CD8-positive, alpha-beta memory T cell (primary cell): ENCODE measurements around the gene IL1F10. TPM values are rescaled to one million over a fixed set of nuclear protein-coding genes. Genes with fewer than 3 reads are reported as not detected.
A peak's percentile ranks its signal among the peaks of the same experiment; 100 is the strongest.

Experiments used
- CTCF ChIA-PET: fragments of 350-600 bp; sonication (Branson Sonifier 250); formaldehyde crosslinking; loops from one replicate; lab custom pipeline; 2021; ENCODE audit warnings: antibody characterized with exemption; lab: Charles Lee
- POLR2A ChIA-PET: fragments of 350-600 bp; sonication (Branson Sonifier 250); formaldehyde crosslinking; loops from one replicate; lab custom pipeline; 2021; ENCODE audit warnings: antibody characterized with exemption; lab: Charles Lee
- DNase-seq, 5 donors: peaks; one replicate each; pipeline versions ENCODE4 v3.0.0 to v3.0.0-alpha.2; 2020 to 2022; ENCODE audit warnings: mixed read lengths in 1 of 5
- H3K27ac ChIP-seq: one replicate; pipeline ENCODE4 v1.7.0; 2013; ENCODE audit warnings: low read depth, mild to moderate bottlenecking, low read length, moderate library complexity
- H3K27me3 ChIP-seq: 2 replicates; pipeline ENCODE4 v1.7.0; 2013; ENCODE audit warnings: low read length, mild to moderate bottlenecking; ENCODE audit not compliant: insufficient read depth, poor library complexity, severe bottlenecking
- H3K36me3 ChIP-seq: 2 replicates; pipeline ENCODE4 v1.7.0; 2013; ENCODE audit warnings: mild to moderate bottlenecking, low read length, moderate library complexity; ENCODE audit not compliant: insufficient read depth
- H3K4me1 ChIP-seq: 2 replicates; pipeline ENCODE4 v1.7.0; 2013; ENCODE audit warnings: mild to moderate bottlenecking, low read length, moderate library complexity; ENCODE audit not compliant: insufficient read depth
- H3K4me3 ChIP-seq: 2 replicates; pipeline ENCODE4 v1.7.0; 2013; ENCODE audit warnings: mild to moderate bottlenecking, low read length
- H3K9me3 ChIP-seq: 2 replicates; pipeline ENCODE4 v1.7.0; 2013; ENCODE audit warnings: mild to moderate bottlenecking, low read length
- H3K27ac Mint-ChIP-seq, 8 donors: one replicate each; pipeline ENCODE4 v1.8.0; 2020 to 2021; ENCODE audit warnings: mixed read lengths in 8 of 8, mild to moderate bottlenecking in 6 of 8, inconsistent platforms in 3 of 8, moderate library complexity in 3 of 8
- H3K27me3 Mint-ChIP-seq, 2 donors: one replicate each; pipeline ENCODE4 v1.8.0; 2020 to 2021; ENCODE audit warnings: mixed read lengths in 2 of 2, mild to moderate bottlenecking in 1 of 2, moderate library complexity in 1 of 2
- H3K36me3 Mint-ChIP-seq, 3 donors: one replicate each; pipeline ENCODE4 v1.8.0; 2020 to 2021; ENCODE audit warnings: mixed read lengths in 3 of 3, inconsistent platforms in 1 of 3, mild to moderate bottlenecking in 1 of 3
- H3K4me1 Mint-ChIP-seq, 3 donors: one replicate each; pipeline ENCODE4 v1.8.0; 2020 to 2021; ENCODE audit warnings: mixed read lengths in 3 of 3, inconsistent platforms in 1 of 3, mild to moderate bottlenecking in 1 of 3
- H3K4me3 Mint-ChIP-seq, 7 donors: one replicate each; pipeline ENCODE4 v1.8.0; 2020 to 2021; ENCODE audit warnings: mixed read lengths in 7 of 7, mild to moderate bottlenecking in 6 of 7, moderate library complexity in 4 of 7, inconsistent platforms in 2 of 7
- H3K9me3 Mint-ChIP-seq, 5 donors: one replicate each; pipeline ENCODE4 v1.8.0; 2020 to 2022; ENCODE audit warnings: mixed read lengths in 5 of 5, mild to moderate bottlenecking in 3 of 5, moderate library complexity in 2 of 5, inconsistent platforms in 1 of 5
- polyA plus RNA-seq: library from polyadenylated mRNA; unstranded; fragments of 300-500 nt; fragmentation: Illumina TruSeq; gene quantifications from one replicate; pipeline ENCODE4 v1.2.3, GENCODE V29; 2021
- total RNA-seq, 2 experiments: library from RNA; stranded (reverse); gene quantifications; one replicate each; pipeline ENCODE4 v1.2.3, GENCODE V29; 2021

Gene IL1F10
- total and polyA plus RNA-seq, 3 experiments from 2014 or later, result not detected

GRCh38 chr2:113069676-113070605 lies 2.2 kb downstream of the IL1F10 start:
- no peaks in the 10 kb centered on the region for H3K9me3 ChIP-seq
- H3K27me3 Mint-ChIP-seq, result peaks cover 3 to 6% of the 10 kb centered on the region in 2 donors
- CTCF ChIA-PET, result interaction anchor here (1.1 kb wide), 1 partner anchor 10 kb away, joined by 3 read pairs; no protein-coding TSS in a partner anchor
- POLR2A ChIA-PET, result no interaction called here
- no peak overlapping the region for H3K4me3 Mint-ChIP-seq
- H3K4me3 ChIP-seq, result no peak overlapping the region
- peaks cover 0 to 5% (median 0%) of the 10 kb centered on the region in 3 donors for H3K36me3 Mint-ChIP-seq
- H3K4me1 ChIP-seq, result peaks cover 7% of the 10 kb centered on the region
- no peak overlapping the region for H3K27ac ChIP-seq
- H3K36me3 ChIP-seq, result no peaks in the 10 kb centered on the region
- H3K9me3 Mint-ChIP-seq, result no peaks in the 10 kb centered on the region
- H3K27ac Mint-ChIP-seq, result no peak overlapping the region
- no peak for DNase-seq
- H3K4me1 Mint-ChIP-seq, result peaks cover 2 to 4% (median 3%) of the 10 kb centered on the region in 3 donors
- H3K27me3 ChIP-seq, result no peaks in the 10 kb centered on the region

- no peak overlapping the region for H3K4me3 Mint-ChIP-seq
- H3K27ac Mint-ChIP-seq, result no peak overlapping the region
- peaks cover 3% of the 10 kb centered on the region in 2 donors for H3K27me3 Mint-ChIP-seq
- Histone ChIP-seq H3K27ac (no peak overlapping the region), H3K4me1 (peaks cover 9% of the 10 kb centered on the region), H3K9me3 (no peaks in the 10 kb centered on the region), H3K4me3 (no peak overlapping the region), H3K27me3 (no peaks in the 10 kb centered on the region), H3K36me3 (no peaks in the 10 kb centered on the region)
- peaks cover 0 to 5% (median 0%) of the 10 kb centered on the region in 3 donors for H3K36me3 Mint-ChIP-seq
- peaks cover 4 to 9% (median 9%) of the 10 kb centered on the region in 3 donors for H3K4me1 Mint-ChIP-seq
- ChIA-PET CTCF (interaction anchor here (1.1 kb wide), 1 partner anchor 9 kb away, joined by 3 read pairs; no protein-coding TSS in a partner anchor), POLR2A (no interaction called here)
- DNase-seq, result no peak
- H3K9me3 Mint-ChIP-seq, result no peaks in the 10 kb centered on the region
Measured at GRCh38 chr2:113070606-113070975, 2.8 kb downstream of the IL1F10 start.

GRCh38 chr2:113072584-113072983 lies 4.8 kb downstream of the IL1F10 start:
- H3K27ac ChIP-seq, result no peak overlapping the region
- Mint-ChIP-seq H3K4me3 (no peak overlapping the region), H3K36me3 (peaks cover 0 to 5% (median 0%) of the 10 kb centered on the region in 3 donors), H3K27me3 (peaks cover 0 to 7% of the 10 kb centered on the region in 2 donors), H3K4me1 (peaks cover 4 to 9% (median 9%) of the 10 kb centered on the region in 3 donors), H3K9me3 (no peaks in the 10 kb centered on the region), H3K27ac (no peak overlapping the region)
- no peaks in the 10 kb centered on the region for H3K36me3 ChIP-seq
- H3K4me3 ChIP-seq, result no peak overlapping the region
- no peaks in the 10 kb centered on the region for H3K27me3 ChIP-seq
- peaks cover 9% of the 10 kb centered on the region for H3K4me1 ChIP-seq
- DNase-seq, result no peak
- POLR2A ChIA-PET, result no interaction called here
- CTCF ChIA-PET, result interaction anchor here (1.0 kb wide), 1 partner anchor 131 kb away, joined by 3 read pairs; no protein-coding TSS in a partner anchor
- H3K9me3 ChIP-seq, result no peaks in the 10 kb centered on the region

DNA sequence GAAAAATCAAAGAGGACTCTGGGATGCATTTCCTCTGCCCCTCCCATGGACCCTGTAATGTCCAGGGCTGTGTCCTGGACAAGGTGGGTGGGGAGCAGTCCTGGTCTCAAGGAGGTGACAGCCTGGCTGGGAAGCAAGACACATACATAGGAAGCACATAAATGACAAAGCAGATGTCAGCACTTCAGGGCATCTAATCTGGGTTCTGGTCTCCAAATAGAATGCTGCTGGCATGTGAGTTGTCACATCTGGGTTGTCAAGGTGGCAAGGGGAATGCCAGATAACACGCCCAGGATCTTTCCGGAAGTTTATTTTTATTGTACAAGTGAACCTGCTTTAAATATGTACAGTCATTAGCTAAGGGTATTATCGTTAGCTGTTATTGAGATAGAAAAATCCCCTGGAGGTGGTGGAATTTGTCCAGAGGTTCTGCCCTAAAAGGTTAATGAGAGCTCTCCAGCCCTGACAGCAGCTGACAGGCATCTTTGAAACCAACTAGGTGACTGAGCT lies 5.6 kb downstream of the IL1F10 start:
- Mint-ChIP-seq H3K4me1 (peaks cover 4 to 9% (median 9%) of the 10 kb centered on the region in 3 donors), H3K27me3 (peaks cover 0 to 7% of the 10 kb centered on the region in 2 donors), H3K9me3 (no peaks in the 10 kb centered on the region), H3K27ac (peak overlapping the region in 1 of 8 donors; percentile 47), H3K36me3 (no peaks in the 10 kb centered on the region), H3K4me3 (no peak overlapping the region)
- DNase-seq, result no peak
- ChIA-PET POLR2A (no interaction called here), CTCF (interaction anchor here (1.0 kb wide), 1 partner anchor 132 kb away, joined by 3 read pairs; no protein-coding TSS in a partner anchor)
- Histone ChIP-seq H3K36me3 (no peaks in the 10 kb centered on the region), H3K27me3 (no peaks in the 10 kb centered on the region), H3K4me3 (no peak overlapping the region), H3K4me1 (peaks cover 9% of the 10 kb centered on the region), H3K27ac (no peak overlapping the region), H3K9me3 (no peaks in the 10 kb centered on the region)

DNA sequence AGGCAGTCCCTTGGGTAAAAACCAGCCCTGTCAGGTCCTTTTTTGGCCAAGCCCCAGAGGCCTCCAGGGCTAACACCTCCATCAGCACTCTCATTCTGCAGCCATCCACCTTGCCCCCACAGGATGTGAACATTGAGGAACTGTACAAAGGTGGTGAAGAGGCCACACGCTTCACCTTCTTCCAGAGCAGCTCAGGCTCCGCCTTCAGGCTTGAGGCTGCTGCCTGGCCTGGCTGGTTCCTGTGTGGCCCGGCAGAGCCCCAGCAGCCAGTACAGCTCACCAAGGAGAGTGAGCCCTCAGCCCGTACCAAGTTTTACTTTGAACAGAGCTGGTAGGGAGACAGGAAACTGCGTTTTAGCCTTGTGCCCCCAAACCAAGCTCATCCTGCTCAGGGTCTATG lies 7.3 kb downstream of the IL1F10 start:
- POLR2A ChIA-PET, result no interaction called here
- H3K27me3 ChIP-seq, result no peaks in the 10 kb centered on the region
- CTCF ChIA-PET, result no interaction called here
- H3K27me3 Mint-ChIP-seq, result peaks cover 7 to 12% of the 10 kb centered on the region in 2 donors
- H3K27ac Mint-ChIP-seq, result peak overlapping the region in 3 of 8 donors; percentile 41 to 61 (median 53)
- peak in 1 of 5 donors; percentile 10 for DNase-seq
- no peaks in the 10 kb centered on the region for H3K9me3 Mint-ChIP-seq
- no peaks in the 10 kb centered on the region for H3K9me3 ChIP-seq
- H3K36me3 ChIP-seq, result no peaks in the 10 kb centered on the region
- H3K4me1 Mint-ChIP-seq, result peaks cover 4 to 9% (median 9%) of the 10 kb centered on the region in 3 donors
- no peak overlapping the region for H3K4me3 Mint-ChIP-seq
- H3K27ac ChIP-seq, result no peak overlapping the region
- peaks cover 9% of the 10 kb centered on the region for H3K4me1 ChIP-seq
- no peak overlapping the region for H3K4me3 ChIP-seq
- no peaks in the 10 kb centered on the region for H3K36me3 Mint-ChIP-seq

DNA sequence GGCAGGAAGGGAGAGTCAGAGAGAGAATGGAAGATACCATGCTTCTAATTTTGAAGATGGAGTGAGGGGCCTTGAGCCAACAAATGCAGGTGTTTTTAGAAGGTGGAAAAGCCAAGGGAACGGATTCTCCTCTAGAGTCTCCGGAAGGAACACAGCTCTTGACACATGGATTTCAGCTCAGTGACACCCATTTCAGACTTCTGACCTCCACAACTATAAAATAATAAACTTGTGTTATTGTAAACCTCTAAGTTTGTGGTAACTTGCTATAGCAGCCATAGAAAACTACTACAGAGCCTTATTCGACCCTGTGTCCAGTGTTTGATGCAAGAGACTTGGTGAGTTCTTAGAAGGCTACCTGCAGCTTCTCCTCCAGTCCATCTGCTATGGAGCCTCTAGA lies 7.8 kb downstream of the IL1F10 start:
- no peaks in the 10 kb centered on the region for H3K36me3 Mint-ChIP-seq
- Histone ChIP-seq H3K27ac (no peak overlapping the region), H3K27me3 (no peaks in the 10 kb centered on the region), H3K36me3 (no peaks in the 10 kb centered on the region), H3K4me3 (no peak overlapping the region), H3K4me1 (peaks cover 9% of the 10 kb centered on the region), H3K9me3 (no peaks in the 10 kb centered on the region)
- peak overlapping the region in 1 of 8 donors; percentile 41 for H3K27ac Mint-ChIP-seq
- no peak overlapping the region for H3K4me3 Mint-ChIP-seq
- no peaks in the 10 kb centered on the region for H3K9me3 Mint-ChIP-seq
- peaks cover 4 to 9% (median 9%) of the 10 kb centered on the region in 3 donors for H3K4me1 Mint-ChIP-seq
- CTCF ChIA-PET, result no interaction called here
- H3K27me3 Mint-ChIP-seq, result peaks cover 7 to 16% of the 10 kb centered on the region in 2 donors
- POLR2A ChIA-PET, result no interaction called here
- DNase-seq, result no peak

DNA sequence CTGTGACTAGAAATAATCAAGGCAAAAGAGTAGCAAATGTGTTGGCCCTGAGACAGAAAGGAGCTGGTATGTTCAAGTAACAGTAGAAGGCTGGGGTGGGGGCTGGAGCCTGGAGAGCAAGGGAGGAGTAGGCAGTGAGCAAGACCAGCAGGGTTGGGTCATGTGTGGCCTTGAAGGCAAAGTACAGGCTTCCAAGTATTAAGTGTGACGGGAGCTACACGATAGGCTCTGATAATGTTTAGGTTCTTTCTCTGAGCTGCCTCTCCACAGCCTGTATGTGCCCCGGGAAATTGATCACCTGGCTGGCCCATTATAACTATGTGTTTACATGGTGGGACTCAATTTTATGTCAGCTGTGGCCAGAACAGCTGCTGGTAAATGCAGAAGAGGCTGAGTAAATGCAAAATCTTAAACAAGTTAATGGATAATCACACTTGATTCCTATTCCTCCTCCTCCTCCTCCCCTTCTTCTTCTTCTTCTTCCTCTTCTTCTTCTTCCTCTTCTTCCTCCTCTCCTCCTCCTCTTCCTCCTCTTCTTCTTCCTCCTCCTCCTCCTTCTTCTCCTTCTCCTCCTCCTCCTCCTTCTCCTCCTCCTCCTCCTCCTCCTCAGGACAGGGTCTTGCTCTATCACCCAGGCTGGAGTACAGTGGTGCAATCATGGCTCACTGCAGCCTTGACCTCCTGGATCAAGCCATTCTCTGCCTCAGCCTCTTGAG lies 9.3 kb downstream of the IL1F10 start:
- Histone ChIP-seq H3K36me3 (no peaks in the 10 kb centered on the region), H3K9me3 (no peaks in the 10 kb centered on the region), H3K4me1 (peaks cover 9% of the 10 kb centered on the region), H3K27me3 (no peaks in the 10 kb centered on the region), H3K27ac (no peak overlapping the region), H3K4me3 (no peak overlapping the region)
- POLR2A ChIA-PET, result no interaction called here
- CTCF ChIA-PET, result interaction anchor here (1.7 kb wide), 1 partner anchor 122 kb away, joined by 5 read pairs; no protein-coding TSS in a partner anchor
- H3K36me3 Mint-ChIP-seq, result no peaks in the 10 kb centered on the region
- no peak for DNase-seq
- no peak overlapping the region for H3K27ac Mint-ChIP-seq
- peaks cover 10 to 18% of the 10 kb centered on the region in 2 donors for H3K27me3 Mint-ChIP-seq
- H3K9me3 Mint-ChIP-seq, result no peaks in the 10 kb centered on the region
- peaks cover 4 to 9% (median 9%) of the 10 kb centered on the region in 3 donors for H3K4me1 Mint-ChIP-seq
- H3K4me3 Mint-ChIP-seq, result no peak overlapping the region
